ENCODE data around the gene SORCS3. TPM values are rescaled to one million over a fixed set of nuclear protein-coding genes. Genes with fewer than 3 reads are reported as not detected.

The SORCS3 gene
- polyA plus RNA-seq, 3 donors, result not detected

DNA sequence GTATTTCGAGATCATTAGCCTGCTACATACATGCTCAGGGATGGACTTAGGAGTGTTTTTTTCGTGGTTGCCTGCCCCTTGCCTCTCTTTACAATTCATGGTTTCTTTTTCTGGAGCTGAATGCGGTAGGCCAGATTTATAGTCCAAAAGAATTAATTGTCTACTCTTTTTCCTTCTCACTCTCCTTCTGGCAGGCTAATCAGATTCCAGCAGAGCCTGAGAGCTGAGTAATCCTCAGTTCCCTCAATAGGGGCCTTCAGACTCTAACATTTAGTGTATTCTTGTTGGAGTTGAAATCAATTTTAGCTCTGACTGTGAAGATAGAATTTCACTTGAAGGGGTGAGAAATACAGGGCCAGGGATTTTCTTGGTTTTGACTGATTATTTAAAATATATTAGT is 16.4 kb downstream of the SORCS3 start:
- peaks cover 5 to 6% of the 10 kb centered on the region in 2 donors for H3K27me3 ChIP-seq (ENCODE audit: control insufficient read depth in 2 of 2, insufficient read depth in 2 of 2, low read length in 2 of 2)
- H3K36me3 Mint-ChIP-seq, result no peaks in the 10 kb centered on the region
- no peak overlapping the region for H3K27ac Mint-ChIP-seq
- H3K4me3 Mint-ChIP-seq, result no peak overlapping the region
- H3K9me3 ChIP-seq (replicated peaks in 1 of 2; ENCODE audit: control insufficient read depth in 1 of 2, insufficient read depth in 1 of 2, low read length in 2 of 2), result no peaks in the 10 kb centered on the region
- H3K4me1 Mint-ChIP-seq, result no peaks in the 10 kb centered on the region
- H3K79me2 ChIP-seq (ENCODE audit: insufficient read depth, low read length), result no peaks in the 10 kb centered on the region
- intact Hi-C loops (cut with micrococcal nuclease), result no loop called here
- no peak for DNase-seq
- no peak overlapping the region for H3K4me3 ChIP-seq (replicated peaks in 1 of 3; ENCODE audit: low read depth in 2 of 3, low read length in 3 of 3)
- H3K27ac ChIP-seq (ENCODE audit: low read depth in 1 of 2, low read length in 2 of 2), result no peak overlapping the region
- 86% methylated on average over 2 of the region's 3 CpGs for WGBS (ENCODE audit: insufficient coverage)
- H3K36me3 ChIP-seq (replicated peaks in 1 of 2; ENCODE audit: control insufficient read depth in 1 of 2, insufficient read depth in 2 of 2, low read length in 2 of 2), result no peaks in the 10 kb centered on the region
- no peaks in the 10 kb centered on the region for H4K20me1 ChIP-seq (ENCODE audit: insufficient read depth, low read length)
- H2AFZ ChIP-seq (ENCODE audit: insufficient read depth, low read depth, low read length, poor library complexity, severe bottlenecking), result no peak overlapping the region
- H3K4me2 ChIP-seq (replicated peaks; ENCODE audit: extremely low read depth, low read length, poor library complexity, severe bottlenecking), result no peak overlapping the region
- H3K27me3 Mint-ChIP-seq (ENCODE audit: low read depth in 3 of 3), result peaks cover 7 to 15% (median 11%) of the 10 kb centered on the region in 3 donors
- H3K4me1 ChIP-seq (ENCODE audit: control insufficient read depth in 1 of 2, insufficient read depth in 2 of 2, low read length in 2 of 2), result no peaks in the 10 kb centered on the region
- peaks cover 0 to 2% (median 0%) of the 10 kb centered on the region in 7 donors for H3K9me3 Mint-ChIP-seq
- TF ChIP-seq, protein P1, sequence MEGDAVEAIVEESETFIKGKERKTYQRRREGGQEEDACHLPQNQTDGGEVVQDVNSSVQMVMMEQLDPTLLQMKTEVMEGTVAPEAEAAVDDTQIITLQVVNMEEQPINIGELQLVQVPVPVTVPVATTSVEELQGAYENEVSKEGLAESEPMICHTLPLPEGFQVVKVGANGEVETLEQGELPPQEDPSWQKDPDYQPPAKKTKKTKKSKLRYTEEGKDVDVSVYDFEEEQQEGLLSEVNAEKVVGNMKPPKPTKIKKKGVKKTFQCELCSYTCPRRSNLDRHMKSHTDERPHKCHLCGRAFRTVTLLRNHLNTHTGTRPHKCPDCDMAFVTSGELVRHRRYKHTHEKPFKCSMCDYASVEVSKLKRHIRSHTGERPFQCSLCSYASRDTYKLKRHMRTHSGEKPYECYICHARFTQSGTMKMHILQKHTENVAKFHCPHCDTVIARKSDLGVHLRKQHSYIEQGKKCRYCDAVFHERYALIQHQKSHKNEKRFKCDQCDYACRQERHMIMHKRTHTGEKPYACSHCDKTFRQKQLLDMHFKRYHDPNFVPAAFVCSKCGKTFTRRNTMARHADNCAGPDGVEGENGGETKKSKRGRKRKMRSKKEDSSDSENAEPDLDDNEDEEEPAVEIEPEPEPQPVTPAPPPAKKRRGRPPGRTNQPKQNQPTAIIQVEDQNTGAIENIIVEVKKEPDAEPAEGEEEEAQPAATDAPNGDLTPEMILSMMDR (IDR thresholded peaks at IDR 0.05), result no peak
- no peak overlapping the region for H3K9ac ChIP-seq (ENCODE audit: insufficient read depth, low read length, poor library complexity, severe bottlenecking)

DNA sequence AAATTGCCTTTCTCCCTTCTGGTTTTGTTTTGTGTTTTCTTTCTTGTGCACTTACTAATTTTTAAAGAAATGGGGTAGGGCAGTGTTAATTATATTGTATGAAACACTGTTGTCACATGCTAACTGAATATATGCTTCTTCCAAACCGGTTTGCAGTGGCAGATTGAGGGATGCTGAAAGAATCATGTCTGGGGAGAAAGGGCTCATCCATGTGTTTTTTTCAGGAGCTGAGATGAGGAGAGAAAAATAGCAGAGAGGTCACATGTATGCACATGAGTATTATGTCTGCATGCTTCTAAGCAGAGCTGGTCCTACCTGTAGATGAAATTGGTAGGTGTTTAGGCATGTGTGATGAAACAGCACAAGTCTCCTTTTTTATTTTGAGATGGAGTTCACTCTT is 17.0 kb downstream of the SORCS3 start:
- no peak overlapping the region for H3K27ac Mint-ChIP-seq
- no peaks in the 10 kb centered on the region for H3K36me3 Mint-ChIP-seq
- Histone ChIP-seq H2AFZ (ENCODE audit: insufficient read depth, low read depth, low read length, poor library complexity, severe bottlenecking) (no peak overlapping the region), H3K4me2 (replicated peaks; ENCODE audit: extremely low read depth, low read length, poor library complexity, severe bottlenecking) (no peak overlapping the region), H3K27me3 (ENCODE audit: control insufficient read depth in 2 of 2, insufficient read depth in 2 of 2, low read length in 2 of 2) (peaks cover 2 to 6% of the 10 kb centered on the region in 2 donors), H4K20me1 (ENCODE audit: insufficient read depth, low read length) (no peaks in the 10 kb centered on the region), H3K9ac (ENCODE audit: insufficient read depth, low read length, poor library complexity, severe bottlenecking) (no peak overlapping the region), H3K9me3 (replicated peaks in 1 of 2; ENCODE audit: control insufficient read depth in 1 of 2, insufficient read depth in 1 of 2, low read length in 2 of 2) (no peaks in the 10 kb centered on the region), H3K79me2 (ENCODE audit: insufficient read depth, low read length) (no peaks in the 10 kb centered on the region), H3K27ac (ENCODE audit: low read depth in 1 of 2, low read length in 2 of 2) (no peak overlapping the region), H3K4me1 (ENCODE audit: control insufficient read depth in 1 of 2, insufficient read depth in 2 of 2, low read length in 2 of 2) (no peaks in the 10 kb centered on the region), H3K4me3 (replicated peaks in 1 of 3; ENCODE audit: low read depth in 2 of 3, low read length in 3 of 3) (no peak overlapping the region), H3K36me3 (replicated peaks in 1 of 2; ENCODE audit: control insufficient read depth in 1 of 2, insufficient read depth in 2 of 2, low read length in 2 of 2) (no peaks in the 10 kb centered on the region)
- no peak overlapping the region for H3K4me3 Mint-ChIP-seq
- TF ChIP-seq, protein P1 (IDR thresholded peaks at IDR 0.05), result no peak
- intact Hi-C loops (cut with micrococcal nuclease), result no loop called here
- H3K9me3 Mint-ChIP-seq, result peaks cover 0 to 2% (median 0%) of the 10 kb centered on the region in 7 donors
- H3K27me3 Mint-ChIP-seq (ENCODE audit: low read depth in 3 of 3), result peaks cover 7 to 15% (median 11%) of the 10 kb centered on the region in 3 donors
- DNase-seq, result no peak
- H3K4me1 Mint-ChIP-seq, result no peaks in the 10 kb centered on the region
- 89% methylated on average over 1 of the region's 1 CpG for WGBS (ENCODE audit: insufficient coverage)
